ENCODE data around the gene SEMA6B. TPM values are rescaled to one million over a fixed set of nuclear protein-coding genes. Genes with fewer than 3 reads are reported as not detected.

The SEMA6B gene
- total RNA-seq, 1 donor from 2014 or later = 11.3 TPM

DNA sequence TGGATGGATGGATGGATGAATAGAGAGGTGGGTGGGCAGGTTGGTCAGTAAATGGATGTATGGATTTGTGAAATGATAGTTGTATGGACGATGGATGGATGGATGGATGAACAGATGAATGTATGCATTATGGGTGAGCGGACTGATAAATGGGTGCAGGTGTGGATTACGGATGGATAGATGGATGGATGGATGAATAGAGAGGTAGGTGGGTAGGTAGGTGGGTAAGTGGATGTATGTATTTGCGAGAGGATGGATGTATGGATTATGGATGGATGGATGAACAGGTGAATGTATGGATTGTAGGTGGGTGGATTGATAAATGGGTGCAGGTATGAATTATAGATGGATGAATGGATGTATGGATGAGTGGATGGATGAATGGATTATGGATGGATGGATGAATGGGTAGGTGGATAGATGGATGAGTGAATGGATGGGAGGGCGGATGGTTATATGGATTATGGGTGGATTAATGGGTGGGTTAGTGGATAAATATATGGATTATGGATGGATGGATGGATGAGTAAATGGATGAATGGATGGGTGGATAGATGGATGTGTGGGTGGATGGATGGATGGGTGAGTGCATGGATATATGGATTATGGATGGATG lies 42.8 kb upstream of the SEMA6B start:
- peaks cover 67% of the 10 kb centered on the region for H3K27me3 ChIP-seq (ENCODE audit: low read depth)
- ATAC-seq (no peak), DNase-seq (no peak)
- intact Hi-C loops (cut with DNase I) = no loop called here
- H3K36me3 ChIP-seq = no peaks in the 10 kb centered on the region
- TF ChIP-seq, protein P1, sequence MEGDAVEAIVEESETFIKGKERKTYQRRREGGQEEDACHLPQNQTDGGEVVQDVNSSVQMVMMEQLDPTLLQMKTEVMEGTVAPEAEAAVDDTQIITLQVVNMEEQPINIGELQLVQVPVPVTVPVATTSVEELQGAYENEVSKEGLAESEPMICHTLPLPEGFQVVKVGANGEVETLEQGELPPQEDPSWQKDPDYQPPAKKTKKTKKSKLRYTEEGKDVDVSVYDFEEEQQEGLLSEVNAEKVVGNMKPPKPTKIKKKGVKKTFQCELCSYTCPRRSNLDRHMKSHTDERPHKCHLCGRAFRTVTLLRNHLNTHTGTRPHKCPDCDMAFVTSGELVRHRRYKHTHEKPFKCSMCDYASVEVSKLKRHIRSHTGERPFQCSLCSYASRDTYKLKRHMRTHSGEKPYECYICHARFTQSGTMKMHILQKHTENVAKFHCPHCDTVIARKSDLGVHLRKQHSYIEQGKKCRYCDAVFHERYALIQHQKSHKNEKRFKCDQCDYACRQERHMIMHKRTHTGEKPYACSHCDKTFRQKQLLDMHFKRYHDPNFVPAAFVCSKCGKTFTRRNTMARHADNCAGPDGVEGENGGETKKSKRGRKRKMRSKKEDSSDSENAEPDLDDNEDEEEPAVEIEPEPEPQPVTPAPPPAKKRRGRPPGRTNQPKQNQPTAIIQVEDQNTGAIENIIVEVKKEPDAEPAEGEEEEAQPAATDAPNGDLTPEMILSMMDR (IDR thresholded peaks at IDR 0.05) = no peak
- no peak overlapping the region for H3K27ac ChIP-seq
- no peak overlapping the region for H3K4me3 ChIP-seq
- H3K4me1 ChIP-seq = no peaks in the 10 kb centered on the region
- no peaks in the 10 kb centered on the region for H3K9me3 ChIP-seq

DNA sequence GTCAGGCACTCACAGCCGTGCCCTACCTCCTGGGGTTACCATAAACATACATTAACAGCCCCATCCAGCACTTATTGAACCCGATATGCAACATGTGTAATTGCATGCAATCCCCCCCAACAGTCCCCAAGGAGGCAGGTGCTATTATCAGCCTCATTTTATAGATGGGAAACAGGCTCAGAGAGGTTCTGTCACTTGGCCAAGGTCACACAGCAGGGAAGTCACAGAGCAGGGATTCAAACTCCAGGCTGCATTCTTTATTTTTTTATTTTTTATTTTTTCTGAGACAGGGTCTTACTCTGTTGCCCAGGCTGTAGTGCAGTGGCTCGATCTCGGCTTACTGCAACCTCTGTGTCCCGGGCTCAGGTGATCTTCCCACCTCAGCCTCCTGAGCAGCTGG lies 41.4 kb upstream of the SEMA6B start:
- no peaks in the 10 kb centered on the region for H3K9me3 ChIP-seq
- H3K4me3 ChIP-seq = no peak overlapping the region
- TF ChIP-seq, protein P1 (IDR thresholded peaks at IDR 0.05) = no peak
- no peaks in the 10 kb centered on the region for H3K4me1 ChIP-seq
- no peaks in the 10 kb centered on the region for H3K36me3 ChIP-seq
- DNase-seq (no peak), ATAC-seq (no peak)
- intact Hi-C loops (cut with DNase I) = no loop called here
- peaks cover 69% of the 10 kb centered on the region for H3K27me3 ChIP-seq (ENCODE audit: low read depth)
- no peak overlapping the region for H3K27ac ChIP-seq

DNA sequence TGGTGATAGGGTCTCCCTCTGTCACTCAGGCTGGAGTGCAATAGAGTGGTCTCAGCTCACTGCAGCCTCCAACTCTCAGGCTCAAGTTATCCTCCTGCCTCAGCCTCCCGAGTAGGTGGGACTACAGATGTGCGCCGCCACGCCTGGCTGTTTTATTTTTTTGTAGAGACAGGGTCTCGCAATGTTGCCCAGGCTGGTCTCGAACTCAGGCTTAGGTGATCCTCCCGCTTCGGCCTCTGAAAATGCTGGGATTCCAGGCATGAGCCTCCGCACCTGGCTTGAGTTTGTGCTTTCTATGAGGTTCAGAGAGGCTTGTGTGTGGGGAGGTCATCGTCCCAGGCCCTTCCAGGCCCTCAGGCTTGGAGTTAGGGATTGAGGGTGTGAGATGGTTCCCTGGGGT lies 40.6 kb upstream of the SEMA6B start:
- H3K27me3 ChIP-seq (ENCODE audit: low read depth) = peaks cover 69% of the 10 kb centered on the region
- no peaks in the 10 kb centered on the region for H3K36me3 ChIP-seq
- DNase-seq (no peak), ATAC-seq (no peak)
- H3K27ac ChIP-seq = no peak overlapping the region
- TF ChIP-seq, protein P1 (IDR thresholded peaks at IDR 0.05) = no peak
- intact Hi-C loops (cut with DNase I) = no loop called here
- no peak overlapping the region for H3K4me3 ChIP-seq
- no peaks in the 10 kb centered on the region for H3K9me3 ChIP-seq
- no peaks in the 10 kb centered on the region for H3K4me1 ChIP-seq

DNA sequence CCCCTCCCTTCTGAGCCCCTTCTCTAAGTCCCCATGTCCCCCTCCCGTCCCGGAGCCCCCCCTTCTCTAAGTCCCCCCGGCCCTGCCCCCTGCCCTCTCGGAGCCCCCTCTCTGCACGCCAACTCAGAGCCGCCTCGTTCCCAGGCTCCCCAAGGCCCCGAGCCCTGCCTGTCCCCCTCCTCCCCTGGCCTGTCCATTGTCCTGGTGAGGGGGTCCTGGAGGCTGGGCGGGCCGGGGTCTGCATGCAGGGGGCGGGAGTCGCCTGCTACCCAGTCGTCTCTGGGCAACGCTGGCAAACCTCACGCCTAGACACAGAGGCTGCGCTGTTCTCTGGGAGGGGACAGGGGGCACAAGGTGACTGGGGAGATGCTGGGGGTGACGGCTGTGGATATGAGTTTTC lies 39.2 kb upstream of the SEMA6B start:
- Histone ChIP-seq H3K4me3 (no peak overlapping the region), H3K27me3 (ENCODE audit: low read depth) (peaks cover 76% of the 10 kb centered on the region), H3K4me1 (no peaks in the 10 kb centered on the region), H3K27ac (no peak overlapping the region), H3K9me3 (no peaks in the 10 kb centered on the region), H3K36me3 (no peaks in the 10 kb centered on the region)
- TF ChIP-seq, protein P1 (IDR thresholded peaks at IDR 0.05) = no peak
- ATAC-seq = peak in 1 of 2 donors; percentile 11
- DNase-seq = no peak
- intact Hi-C loops (cut with DNase I) = no loop called here

DNA sequence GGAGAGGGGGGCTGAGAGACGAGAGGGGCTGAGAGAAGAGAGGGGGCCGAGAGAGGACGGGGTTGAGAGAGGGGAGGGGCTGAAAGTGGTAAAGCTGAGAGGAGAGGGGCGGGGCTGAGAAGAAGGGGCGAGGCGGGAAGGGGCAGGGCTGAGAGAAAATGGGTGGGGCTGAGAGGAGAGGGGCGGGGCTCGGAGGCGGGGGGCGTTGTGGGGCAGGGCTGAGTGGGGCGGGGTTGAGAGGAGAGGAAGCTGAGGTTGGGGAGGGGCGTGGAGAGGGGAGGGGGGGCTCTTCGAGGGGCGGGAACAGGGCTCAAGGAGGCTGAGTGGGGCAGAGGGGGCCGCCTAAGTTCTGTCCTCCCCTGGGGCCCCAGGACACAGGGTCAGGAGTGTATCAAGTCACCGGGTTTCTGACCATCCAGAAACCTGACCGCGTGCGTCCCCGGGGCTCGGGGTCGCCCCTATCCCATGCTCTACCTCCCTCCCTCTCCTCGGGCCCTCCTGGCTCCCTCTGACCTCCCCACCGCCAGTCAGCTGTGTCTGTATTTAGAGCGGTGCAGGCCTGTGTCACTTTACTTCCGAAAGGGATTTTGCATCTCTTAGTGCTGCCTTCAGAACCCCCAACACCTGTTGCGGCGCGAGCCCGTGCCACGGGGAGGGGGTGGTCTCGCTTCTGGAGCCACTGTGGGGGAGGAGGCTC lies 38.6 kb upstream of the SEMA6B start:
- peak; percentile 49 for DNase-seq

More for the DNA sequence above, 38.6 kb upstream of the SEMA6B start:
- ATAC-seq = peak; percentile 54 to 60
- Histone ChIP-seq H3K27ac (no peak overlapping the region), H3K27me3 (ENCODE audit: low read depth) (peaks cover 73% of the 10 kb centered on the region), H3K9me3 (no peaks in the 10 kb centered on the region), H3K36me3 (no peaks in the 10 kb centered on the region), H3K4me1 (no peaks in the 10 kb centered on the region), H3K4me3 (peak overlapping the region; percentile 14)
- intact Hi-C loops (cut with DNase I) = no loop called here
- TF ChIP-seq, protein P1 (IDR thresholded peaks at IDR 0.05) = no peak
